ENCODE measurements around the gene HCN3. TPM values are rescaled to one million over a fixed set of nuclear protein-coding genes. Genes with fewer than 3 reads are reported as not detected.
"Not testable (repeated sequence)": the region's sequence is repeated elsewhere in the genome, so short reads cannot be mapped to it uniquely, and the experiment has no call there.

HCN3 gene
- total RNA-seq, 1 experiment from 2014 or later: 11.3 TPM

DNA sequence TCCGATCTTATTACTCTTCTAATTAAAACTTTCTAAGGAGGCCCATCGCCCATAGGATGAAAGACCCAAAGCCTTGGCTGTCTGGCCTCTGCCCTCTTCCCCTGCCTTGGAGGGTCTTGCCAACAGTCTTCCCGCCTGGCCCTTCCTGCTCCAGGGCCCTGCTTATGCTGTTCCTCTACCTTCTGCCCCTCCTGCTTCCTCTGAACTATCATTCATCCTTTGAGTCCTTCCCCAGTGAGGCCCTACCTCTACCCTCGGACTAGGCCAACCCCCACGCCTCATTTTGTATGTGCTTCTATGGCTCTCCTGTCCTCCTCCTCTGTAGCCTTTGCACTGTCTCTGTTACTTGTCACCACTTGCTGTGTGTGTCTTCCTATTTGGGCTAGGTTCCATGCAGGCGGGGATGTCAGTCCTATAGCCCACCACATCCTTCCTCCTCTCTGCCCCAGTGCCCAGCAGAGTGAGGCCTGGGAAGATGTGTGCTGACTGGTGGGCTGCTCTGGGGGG, 48.8 kb downstream of the HCN3 start:
- CTCF ChIA-PET: no interaction called here
- POLR2A ChIA-PET (ENCODE audit: low non-redundant PET): no interaction called here
- no peak overlapping the region for H3K4me3 ChIP-seq (ENCODE audit: low read depth, low read length, poor library complexity, severe bottlenecking)
- peaks cover 17% of the 10 kb centered on the region for H3K4me1 ChIP-seq (ENCODE audit: insufficient read depth, low read length, poor library complexity, severe bottlenecking)
- TF ChIP-seq EZH2 (IDR thresholded peaks at IDR 0.05; ENCODE audit: borderline replicate concordance, low read depth, low read length, poor library complexity, severe bottlenecking): no peak
- TF ChIP-seq, protein P1, sequence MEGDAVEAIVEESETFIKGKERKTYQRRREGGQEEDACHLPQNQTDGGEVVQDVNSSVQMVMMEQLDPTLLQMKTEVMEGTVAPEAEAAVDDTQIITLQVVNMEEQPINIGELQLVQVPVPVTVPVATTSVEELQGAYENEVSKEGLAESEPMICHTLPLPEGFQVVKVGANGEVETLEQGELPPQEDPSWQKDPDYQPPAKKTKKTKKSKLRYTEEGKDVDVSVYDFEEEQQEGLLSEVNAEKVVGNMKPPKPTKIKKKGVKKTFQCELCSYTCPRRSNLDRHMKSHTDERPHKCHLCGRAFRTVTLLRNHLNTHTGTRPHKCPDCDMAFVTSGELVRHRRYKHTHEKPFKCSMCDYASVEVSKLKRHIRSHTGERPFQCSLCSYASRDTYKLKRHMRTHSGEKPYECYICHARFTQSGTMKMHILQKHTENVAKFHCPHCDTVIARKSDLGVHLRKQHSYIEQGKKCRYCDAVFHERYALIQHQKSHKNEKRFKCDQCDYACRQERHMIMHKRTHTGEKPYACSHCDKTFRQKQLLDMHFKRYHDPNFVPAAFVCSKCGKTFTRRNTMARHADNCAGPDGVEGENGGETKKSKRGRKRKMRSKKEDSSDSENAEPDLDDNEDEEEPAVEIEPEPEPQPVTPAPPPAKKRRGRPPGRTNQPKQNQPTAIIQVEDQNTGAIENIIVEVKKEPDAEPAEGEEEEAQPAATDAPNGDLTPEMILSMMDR (conservative IDR thresholded peaks at IDR 0.05; ENCODE audit: low read depth, low read length): no peak
- H3K27ac ChIP-seq (ENCODE audit: low read depth, low read length, poor library complexity, severe bottlenecking): no peak overlapping the region
- no peak for DNase-seq (ENCODE audit: low spot score)
- peaks cover 13% of the 10 kb centered on the region for H3K36me3 ChIP-seq (ENCODE audit: insufficient read depth, low read length, poor library complexity, severe bottlenecking)
- no peaks in the 10 kb centered on the region for H3K27me3 ChIP-seq (replicated peaks; ENCODE audit: insufficient read depth, low read depth, low read length, poor library complexity)
- intact Hi-C loops (cut with micrococcal nuclease; ENCODE audit: unreplicated experiment): loop anchor here (5.0 to 10.0 kb wide), 4 partner anchors 151 to 269 kb away; partner anchors contain the start of genes ASH1L, KRTCAP2 and TRIM46
- H3K9me3 ChIP-seq (ENCODE audit: low read depth, low read length, poor library complexity, severe bottlenecking): no peaks in the 10 kb centered on the region
- BruUV-seq (replicated peaks): no TSS peak

DNA sequence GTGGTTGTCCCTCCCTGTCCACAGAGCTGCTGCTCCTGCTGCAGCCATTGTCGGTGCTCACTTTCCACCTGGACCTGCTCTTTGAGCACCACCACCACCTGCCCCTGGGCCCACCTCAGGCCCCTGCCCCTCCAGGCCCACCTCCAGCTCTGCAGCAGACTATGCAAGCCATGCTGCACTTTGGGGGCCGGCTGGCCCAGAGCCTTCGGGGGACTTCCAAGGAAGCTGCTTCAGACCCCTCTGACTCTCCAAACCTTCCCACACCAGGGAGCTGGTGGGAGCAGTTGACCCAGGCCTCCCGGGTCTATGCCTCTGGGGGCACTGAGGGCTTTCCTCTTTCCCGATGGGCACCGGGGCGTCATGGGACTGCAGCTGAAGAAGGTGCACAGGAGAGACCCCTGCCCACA, 49.4 kb downstream of the HCN3 start:
- H3K27ac ChIP-seq (ENCODE audit: low read depth, low read length, poor library complexity, severe bottlenecking): no peak overlapping the region
- CTCF ChIA-PET: no interaction called here
- H3K27me3 ChIP-seq (replicated peaks; ENCODE audit: insufficient read depth, low read depth, low read length, poor library complexity): no peaks in the 10 kb centered on the region
- no peak for DNase-seq (ENCODE audit: low spot score)
- no peak overlapping the region for H3K4me3 ChIP-seq (ENCODE audit: low read depth, low read length, poor library complexity, severe bottlenecking)
- POLR2A ChIA-PET (ENCODE audit: low non-redundant PET): no interaction called here
- no peaks in the 10 kb centered on the region for H3K9me3 ChIP-seq (ENCODE audit: low read depth, low read length, poor library complexity, severe bottlenecking)
- H3K4me1 ChIP-seq (ENCODE audit: insufficient read depth, low read length, poor library complexity, severe bottlenecking): peaks cover 11% of the 10 kb centered on the region
- intact Hi-C loops (cut with micrococcal nuclease; ENCODE audit: unreplicated experiment): loop anchor here (5.0 to 10.0 kb wide), 4 partner anchors 152 to 268 kb away; partner anchors contain the start of genes ASH1L, KRTCAP2 and TRIM46
- H3K36me3 ChIP-seq (ENCODE audit: insufficient read depth, low read length, poor library complexity, severe bottlenecking): peaks cover 14% of the 10 kb centered on the region
- TF ChIP-seq, protein P1 (conservative IDR thresholded peaks at IDR 0.05; ENCODE audit: low read depth, low read length): no peak
- no peak for TF ChIP-seq EZH2 (IDR thresholded peaks at IDR 0.05; ENCODE audit: borderline replicate concordance, low read depth, low read length, poor library complexity, severe bottlenecking)
- BruUV-seq (replicated peaks): no TSS peak

DNA sequence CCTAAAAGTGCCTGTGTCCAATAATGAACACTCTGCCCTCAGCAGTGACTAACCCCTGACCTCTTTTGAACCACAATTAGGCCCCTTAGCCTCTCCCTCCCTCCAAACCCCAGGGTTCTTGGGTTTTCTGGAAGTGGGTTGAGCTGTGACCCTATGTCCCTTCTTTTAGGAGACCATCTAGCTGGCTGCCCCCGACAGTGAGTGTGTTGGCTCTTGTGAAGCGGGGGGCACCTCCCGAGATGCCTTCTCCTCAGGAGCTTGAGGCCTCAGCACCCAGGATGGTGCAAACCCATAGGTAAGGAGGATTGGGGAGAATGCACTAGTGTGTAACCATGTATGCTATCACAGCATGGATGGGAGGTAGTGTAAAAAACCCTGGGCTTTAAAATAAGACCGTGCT, 50.7 kb downstream of the HCN3 start:
- DNase-seq (ENCODE audit: low spot score): no peak
- POLR2A ChIA-PET (ENCODE audit: low non-redundant PET): no interaction called here
- intact Hi-C loops (cut with micrococcal nuclease; ENCODE audit: unreplicated experiment): loop anchor here (5.0 to 10.0 kb wide), 4 partner anchors 153 to 267 kb away; partner anchors contain the start of genes ASH1L, KRTCAP2 and TRIM46

DNA sequence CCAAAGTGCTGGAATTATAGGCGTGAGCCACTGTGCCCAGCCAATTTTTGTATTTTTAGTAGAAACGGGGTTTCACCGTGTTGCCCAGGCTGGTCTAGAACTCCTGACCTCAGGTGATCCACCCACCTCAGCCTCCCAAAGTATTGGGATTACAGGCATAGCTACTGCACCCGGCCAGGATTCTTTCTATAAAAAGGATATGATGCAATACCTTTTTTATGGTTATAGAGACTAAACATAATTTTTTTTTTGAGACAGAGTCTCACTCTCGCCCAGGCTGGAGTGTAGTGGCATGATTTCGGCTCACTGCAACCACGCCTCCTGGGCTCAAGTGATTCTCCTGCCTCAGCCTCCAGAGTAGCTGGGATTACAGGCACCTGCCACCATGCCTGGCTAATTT, 51.6 kb downstream of the HCN3 start:
- H3K4me1 ChIP-seq (ENCODE audit: insufficient read depth, low read length, poor library complexity, severe bottlenecking); H3K4me3 ChIP-seq (ENCODE audit: low read depth, low read length, poor library complexity, severe bottlenecking); H3K27me3 ChIP-seq (replicated peaks; ENCODE audit: insufficient read depth, low read depth, low read length, poor library complexity); H3K9me3 ChIP-seq (ENCODE audit: low read depth, low read length, poor library complexity, severe bottlenecking); POLR2A ChIA-PET (ENCODE audit: low non-redundant PET); H3K27ac ChIP-seq (ENCODE audit: low read depth, low read length, poor library complexity, severe bottlenecking); BruUV-seq (replicated peaks); DNase-seq (ENCODE audit: low spot score): not testable (repeated sequence)
- peaks cover 14% of the 10 kb centered on the region for H3K36me3 ChIP-seq (ENCODE audit: insufficient read depth, low read length, poor library complexity, severe bottlenecking)
- CTCF ChIA-PET: interaction anchor here (1.4 kb wide), 1 partner anchor 176 kb away, joined by 6 read pairs; no protein-coding TSS in a partner anchor
- intact Hi-C loops (cut with micrococcal nuclease; ENCODE audit: unreplicated experiment): loop anchor here (5.0 to 10.0 kb wide), 4 partner anchors 154 to 266 kb away; partner anchors contain the start of genes ASH1L, KRTCAP2 and TRIM46

More for the DNA sequence above, 50.7 kb downstream of the HCN3 start:
- no peaks in the 10 kb centered on the region for H3K9me3 ChIP-seq (ENCODE audit: low read depth, low read length, poor library complexity, severe bottlenecking)
- H3K36me3 ChIP-seq (ENCODE audit: insufficient read depth, low read length, poor library complexity, severe bottlenecking): peaks cover 14% of the 10 kb centered on the region
- no peak for TF ChIP-seq EZH2 (IDR thresholded peaks at IDR 0.05; ENCODE audit: borderline replicate concordance, low read depth, low read length, poor library complexity, severe bottlenecking)
- TF ChIP-seq, protein P1 (conservative IDR thresholded peaks at IDR 0.05; ENCODE audit: low read depth, low read length): no peak
- CTCF ChIA-PET: interaction anchor here (1.4 kb wide), 1 partner anchor 176 kb away, joined by 6 read pairs; no protein-coding TSS in a partner anchor
- BruUV-seq (replicated peaks): no TSS peak
- no peak overlapping the region for H3K27ac ChIP-seq (ENCODE audit: low read depth, low read length, poor library complexity, severe bottlenecking)
- H3K4me3 ChIP-seq (ENCODE audit: low read depth, low read length, poor library complexity, severe bottlenecking): no peak overlapping the region
- H3K4me1 ChIP-seq (ENCODE audit: insufficient read depth, low read length, poor library complexity, severe bottlenecking): peaks cover 6% of the 10 kb centered on the region
- no peaks in the 10 kb centered on the region for H3K27me3 ChIP-seq (replicated peaks; ENCODE audit: insufficient read depth, low read depth, low read length, poor library complexity)
